ENCODE data around the gene FILIP1.

FILIP1 gene

DNA sequence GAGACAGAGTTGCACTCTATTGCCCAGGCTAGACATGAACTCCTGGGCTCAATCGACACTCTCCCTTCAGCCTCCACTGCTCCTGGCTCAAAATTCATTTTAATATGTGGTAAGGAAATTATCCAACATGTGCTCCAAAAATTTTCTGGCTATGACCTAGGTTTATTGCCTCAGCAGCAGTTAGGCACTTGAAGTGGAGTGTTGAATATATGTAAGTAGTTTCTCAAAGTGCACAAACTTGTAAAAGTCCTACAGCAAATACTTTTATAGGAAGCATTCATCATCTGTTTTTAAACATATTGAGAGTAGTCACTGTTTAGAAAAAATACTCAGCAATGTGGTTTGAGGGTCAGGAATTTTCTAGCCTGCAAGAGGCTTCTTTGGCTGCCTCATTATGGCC lies 13.2 kb downstream of the FILIP1 start:
- H3K4me1 ChIP-seq (ENCODE audit: control insufficient read depth, insufficient read depth, low read length): peaks cover 13% of the 10 kb centered on the region
- no peaks in the 10 kb centered on the region for H3K36me3 ChIP-seq (ENCODE audit: control insufficient read depth, insufficient read depth, low read length)
- no peak overlapping the region for H3K27ac ChIP-seq (ENCODE audit: low read depth, low read length)
- H3K4me3 ChIP-seq (ENCODE audit: low read depth, low read length): no peak overlapping the region
- H3K9ac ChIP-seq (ENCODE audit: low read length): no peak overlapping the region
- no peaks in the 10 kb centered on the region for H3K27me3 ChIP-seq (ENCODE audit: control insufficient read depth, insufficient read depth, low read length)
- no peaks in the 10 kb centered on the region for H3K9me3 ChIP-seq (ENCODE audit: control insufficient read depth, insufficient read depth, low read depth, low read length)

GRCh38 chr6:75479712-75480111 lies 13.9 kb downstream of the FILIP1 start:
- Histone ChIP-seq H3K9me3 (ENCODE audit: control insufficient read depth, insufficient read depth, low read depth, low read length) (no peaks in the 10 kb centered on the region), H3K27ac (ENCODE audit: low read depth, low read length) (no peak overlapping the region), H3K9ac (ENCODE audit: low read length) (no peak overlapping the region), H3K36me3 (ENCODE audit: control insufficient read depth, insufficient read depth, low read length) (no peaks in the 10 kb centered on the region), H3K27me3 (ENCODE audit: control insufficient read depth, insufficient read depth, low read length) (no peaks in the 10 kb centered on the region), H3K4me3 (ENCODE audit: low read depth, low read length) (no peak overlapping the region), H3K4me1 (ENCODE audit: control insufficient read depth, insufficient read depth, low read length) (peaks cover 13% of the 10 kb centered on the region)

GRCh38 chr6:75478929-75479328 lies 14.7 kb downstream of the FILIP1 start:
- Histone ChIP-seq H3K27ac (ENCODE audit: low read depth, low read length) (no peak overlapping the region), H3K36me3 (ENCODE audit: control insufficient read depth, insufficient read depth, low read length) (no peaks in the 10 kb centered on the region), H3K9me3 (ENCODE audit: control insufficient read depth, insufficient read depth, low read depth, low read length) (no peaks in the 10 kb centered on the region), H3K9ac (ENCODE audit: low read length) (no peak overlapping the region), H3K4me1 (ENCODE audit: control insufficient read depth, insufficient read depth, low read length) (peaks cover 5% of the 10 kb centered on the region), H3K4me3 (ENCODE audit: low read depth, low read length) (no peak overlapping the region), H3K27me3 (ENCODE audit: control insufficient read depth, insufficient read depth, low read length) (no peaks in the 10 kb centered on the region)

DNA sequence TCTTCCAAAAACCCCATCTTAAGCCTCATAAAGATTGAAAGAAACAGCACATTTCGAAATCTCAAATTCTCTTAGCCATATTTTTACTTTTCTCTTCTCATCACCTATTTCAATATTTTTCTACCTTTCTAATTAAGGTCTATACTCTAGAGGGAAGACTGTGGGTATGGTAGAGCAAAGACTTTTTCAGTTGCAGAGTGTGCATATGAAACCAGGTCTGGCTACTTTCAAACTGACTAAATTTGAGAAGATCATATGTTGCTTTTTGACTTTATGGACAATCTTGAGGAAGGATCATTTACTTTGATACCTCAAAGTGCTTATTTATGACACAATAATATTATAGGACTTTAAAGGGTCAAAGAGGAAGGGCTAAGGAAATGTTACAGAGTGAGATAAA lies 20.7 kb downstream of the FILIP1 start:
- H3K9me3 ChIP-seq (ENCODE audit: control insufficient read depth, insufficient read depth, low read depth, low read length): no peaks in the 10 kb centered on the region
- H3K4me1 ChIP-seq (ENCODE audit: control insufficient read depth, insufficient read depth, low read length): no peaks in the 10 kb centered on the region
- no peak overlapping the region for H3K27ac ChIP-seq (ENCODE audit: low read depth, low read length)
- H3K36me3 ChIP-seq (ENCODE audit: control insufficient read depth, insufficient read depth, low read length): no peaks in the 10 kb centered on the region
- no peak overlapping the region for H3K9ac ChIP-seq (ENCODE audit: low read length)
- no peak overlapping the region for H3K4me3 ChIP-seq (ENCODE audit: low read depth, low read length)
- no peaks in the 10 kb centered on the region for H3K27me3 ChIP-seq (ENCODE audit: control insufficient read depth, insufficient read depth, low read length)

GRCh38 chr6:75467966-75468365 lies 25.6 kb downstream of the FILIP1 start:
- Histone ChIP-seq H3K4me3 (ENCODE audit: low read depth, low read length) (no peak overlapping the region), H3K27me3 (ENCODE audit: control insufficient read depth, insufficient read depth, low read length) (no peaks in the 10 kb centered on the region), H3K27ac (ENCODE audit: low read depth, low read length) (no peak overlapping the region), H3K9ac (ENCODE audit: low read length) (no peak overlapping the region), H3K36me3 (ENCODE audit: control insufficient read depth, insufficient read depth, low read length) (no peaks in the 10 kb centered on the region), H3K9me3 (ENCODE audit: control insufficient read depth, insufficient read depth, low read depth, low read length) (no peaks in the 10 kb centered on the region), H3K4me1 (ENCODE audit: control insufficient read depth, insufficient read depth, low read length) (no peaks in the 10 kb centered on the region)

DNA sequence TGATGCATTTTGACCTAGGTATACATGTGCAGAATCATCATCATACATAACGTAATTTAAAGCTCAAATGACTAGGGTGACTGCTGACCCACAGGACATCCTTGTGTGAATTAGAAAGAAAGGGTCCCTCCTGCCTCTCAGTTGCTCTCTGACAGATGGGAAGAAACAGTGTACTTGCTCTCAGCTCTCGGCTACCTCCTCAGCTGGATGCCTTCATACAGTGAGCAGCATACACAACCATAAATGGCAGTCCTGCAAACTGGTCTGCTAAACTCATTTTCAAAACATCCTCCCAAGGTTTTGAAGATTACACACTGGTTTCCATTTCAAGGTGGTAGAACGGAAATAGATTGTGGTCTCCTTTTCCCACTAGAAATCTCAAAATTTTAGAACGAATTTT lies 26.3 kb downstream of the FILIP1 start:
- Histone ChIP-seq H3K4me3 (ENCODE audit: low read depth, low read length) (no peak overlapping the region), H3K27ac (ENCODE audit: low read depth, low read length) (no peak overlapping the region), H3K4me1 (ENCODE audit: control insufficient read depth, insufficient read depth, low read length) (no peaks in the 10 kb centered on the region), H3K9ac (ENCODE audit: low read length) (no peak overlapping the region), H3K27me3 (ENCODE audit: control insufficient read depth, insufficient read depth, low read length) (no peaks in the 10 kb centered on the region), H3K9me3 (ENCODE audit: control insufficient read depth, insufficient read depth, low read depth, low read length) (no peaks in the 10 kb centered on the region), H3K36me3 (ENCODE audit: control insufficient read depth, insufficient read depth, low read length) (no peaks in the 10 kb centered on the region)

GRCh38 chr6:75466636-75467035 lies 27.0 kb downstream of the FILIP1 start:
- Histone ChIP-seq H3K27ac (ENCODE audit: low read depth, low read length) (no peak overlapping the region), H3K36me3 (ENCODE audit: control insufficient read depth, insufficient read depth, low read length) (no peaks in the 10 kb centered on the region), H3K9me3 (ENCODE audit: control insufficient read depth, insufficient read depth, low read depth, low read length) (no peaks in the 10 kb centered on the region), H3K9ac (ENCODE audit: low read length) (no peak overlapping the region), H3K27me3 (ENCODE audit: control insufficient read depth, insufficient read depth, low read length) (no peaks in the 10 kb centered on the region), H3K4me1 (ENCODE audit: control insufficient read depth, insufficient read depth, low read length) (no peaks in the 10 kb centered on the region), H3K4me3 (ENCODE audit: low read depth, low read length) (no peak overlapping the region)

GRCh38 chr6:75463908-75464307 lies 29.7 kb downstream of the FILIP1 start:
- no peak overlapping the region for H3K4me3 ChIP-seq (ENCODE audit: low read depth, low read length)
- H3K4me1 ChIP-seq (ENCODE audit: control insufficient read depth, insufficient read depth, low read length): no peaks in the 10 kb centered on the region
- no peak overlapping the region for H3K9ac ChIP-seq (ENCODE audit: low read length)
- no peak overlapping the region for H3K27ac ChIP-seq (ENCODE audit: low read depth, low read length)
- H3K9me3 ChIP-seq (ENCODE audit: control insufficient read depth, insufficient read depth, low read depth, low read length): no peaks in the 10 kb centered on the region
- no peaks in the 10 kb centered on the region for H3K36me3 ChIP-seq (ENCODE audit: control insufficient read depth, insufficient read depth, low read length)
- no peaks in the 10 kb centered on the region for H3K27me3 ChIP-seq (ENCODE audit: control insufficient read depth, insufficient read depth, low read length)

GRCh38 chr6:75463061-75463460 lies 30.5 kb downstream of the FILIP1 start:
- Histone ChIP-seq H3K36me3 (ENCODE audit: control insufficient read depth, insufficient read depth, low read length) (no peaks in the 10 kb centered on the region), H3K27me3 (ENCODE audit: control insufficient read depth, insufficient read depth, low read length) (no peaks in the 10 kb centered on the region), H3K9me3 (ENCODE audit: control insufficient read depth, insufficient read depth, low read depth, low read length) (no peaks in the 10 kb centered on the region), H3K27ac (ENCODE audit: low read depth, low read length) (no peak overlapping the region), H3K4me3 (ENCODE audit: low read depth, low read length) (no peak overlapping the region), H3K4me1 (ENCODE audit: control insufficient read depth, insufficient read depth, low read length) (no peaks in the 10 kb centered on the region), H3K9ac (ENCODE audit: low read length) (no peak overlapping the region)

GRCh38 chr6:75460681-75461080 lies 32.9 kb downstream of the FILIP1 start:
- H3K4me1 ChIP-seq (ENCODE audit: control insufficient read depth, insufficient read depth, low read length): no peaks in the 10 kb centered on the region

DNA sequence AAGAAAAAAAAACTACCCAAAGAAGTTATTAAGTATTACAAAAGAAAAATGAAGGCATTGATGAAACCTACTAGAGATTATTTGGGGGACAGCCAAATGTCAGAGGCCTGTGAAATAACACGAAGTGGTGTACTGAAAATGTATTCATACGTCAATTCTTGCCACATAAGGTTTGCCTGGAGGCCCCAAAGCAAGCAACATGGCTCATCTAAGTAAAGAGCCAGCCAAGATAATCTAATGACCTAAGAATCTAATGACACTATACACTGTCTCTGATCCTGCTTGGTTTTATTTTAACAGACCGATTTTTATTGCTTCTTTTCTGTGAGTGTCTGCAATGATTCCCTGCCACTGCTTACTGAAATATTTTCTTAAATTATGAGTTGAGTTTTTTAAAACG lies 34.7 kb downstream of the FILIP1 start:
- Histone ChIP-seq H3K27ac (ENCODE audit: low read depth, low read length) (no peak overlapping the region), H3K36me3 (ENCODE audit: control insufficient read depth, insufficient read depth, low read length) (no peaks in the 10 kb centered on the region), H3K27me3 (ENCODE audit: control insufficient read depth, insufficient read depth, low read length) (no peaks in the 10 kb centered on the region), H3K4me1 (ENCODE audit: control insufficient read depth, insufficient read depth, low read length) (no peaks in the 10 kb centered on the region), H3K9me3 (ENCODE audit: control insufficient read depth, insufficient read depth, low read depth, low read length) (no peaks in the 10 kb centered on the region), H3K9ac (ENCODE audit: low read length) (no peak overlapping the region), H3K4me3 (ENCODE audit: low read depth, low read length) (no peak overlapping the region)

More at GRCh38 chr6:75460681-75461080, 32.9 kb downstream of the FILIP1 start:
- H3K36me3 ChIP-seq (ENCODE audit: control insufficient read depth, insufficient read depth, low read length): no peaks in the 10 kb centered on the region
- no peak overlapping the region for H3K9ac ChIP-seq (ENCODE audit: low read length)
- no peaks in the 10 kb centered on the region for H3K27me3 ChIP-seq (ENCODE audit: control insufficient read depth, insufficient read depth, low read length)
- no peaks in the 10 kb centered on the region for H3K9me3 ChIP-seq (ENCODE audit: control insufficient read depth, insufficient read depth, low read depth, low read length)
- H3K4me3 ChIP-seq (ENCODE audit: low read depth, low read length): no peak overlapping the region
- no peak overlapping the region for H3K27ac ChIP-seq (ENCODE audit: low read depth, low read length)

DNA sequence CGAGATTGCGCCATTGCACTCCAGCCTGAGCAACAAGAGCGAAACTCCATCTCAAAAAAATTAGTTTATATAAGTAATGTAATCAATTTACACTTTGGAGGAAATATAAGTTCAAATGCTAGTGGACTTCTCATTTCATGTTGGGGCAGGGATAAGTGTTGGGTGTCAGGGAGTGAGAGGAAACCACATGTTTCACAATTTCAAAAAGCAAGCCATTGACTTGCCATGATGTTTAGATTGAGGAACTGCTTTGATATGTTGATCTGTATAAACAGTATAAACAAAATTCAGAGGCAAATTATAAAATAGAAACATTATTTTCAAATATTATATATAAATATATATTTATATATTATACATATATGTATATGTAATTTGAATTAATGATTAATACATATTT lies 42.7 kb downstream of the FILIP1 start:
- H3K27ac ChIP-seq (ENCODE audit: low read depth, low read length): no peak overlapping the region
- no peak overlapping the region for H3K9ac ChIP-seq (ENCODE audit: low read length)
- H3K36me3 ChIP-seq (ENCODE audit: control insufficient read depth, insufficient read depth, low read length): no peaks in the 10 kb centered on the region
- H3K9me3 ChIP-seq (ENCODE audit: control insufficient read depth, insufficient read depth, low read depth, low read length): no peaks in the 10 kb centered on the region
- H3K4me1 ChIP-seq (ENCODE audit: control insufficient read depth, insufficient read depth, low read length): no peaks in the 10 kb centered on the region
- no peak overlapping the region for H3K4me3 ChIP-seq (ENCODE audit: low read depth, low read length)
- no peaks in the 10 kb centered on the region for H3K27me3 ChIP-seq (ENCODE audit: control insufficient read depth, insufficient read depth, low read length)
